NCI-H2227 (cell line): ENCODE measurements around the gene ATP8B3.
"Not testable (repeated sequence)": the region's sequence is repeated elsewhere in the genome, so short reads cannot be mapped to it uniquely, and the experiment has no call there.

ENCODE experiments used
- DNase-seq: peaks from one replicate; lab custom pipeline; 2025; ENCODE audit not compliant: unreplicated experiment; lab: John Stamatoyannopoulos, UW

Gene ATP8B3

GRCh38 chr19:1797313-1797712, 14.8 kb downstream of the ATP8B3 start:
- DNase-seq = not testable (repeated sequence)

DNA sequence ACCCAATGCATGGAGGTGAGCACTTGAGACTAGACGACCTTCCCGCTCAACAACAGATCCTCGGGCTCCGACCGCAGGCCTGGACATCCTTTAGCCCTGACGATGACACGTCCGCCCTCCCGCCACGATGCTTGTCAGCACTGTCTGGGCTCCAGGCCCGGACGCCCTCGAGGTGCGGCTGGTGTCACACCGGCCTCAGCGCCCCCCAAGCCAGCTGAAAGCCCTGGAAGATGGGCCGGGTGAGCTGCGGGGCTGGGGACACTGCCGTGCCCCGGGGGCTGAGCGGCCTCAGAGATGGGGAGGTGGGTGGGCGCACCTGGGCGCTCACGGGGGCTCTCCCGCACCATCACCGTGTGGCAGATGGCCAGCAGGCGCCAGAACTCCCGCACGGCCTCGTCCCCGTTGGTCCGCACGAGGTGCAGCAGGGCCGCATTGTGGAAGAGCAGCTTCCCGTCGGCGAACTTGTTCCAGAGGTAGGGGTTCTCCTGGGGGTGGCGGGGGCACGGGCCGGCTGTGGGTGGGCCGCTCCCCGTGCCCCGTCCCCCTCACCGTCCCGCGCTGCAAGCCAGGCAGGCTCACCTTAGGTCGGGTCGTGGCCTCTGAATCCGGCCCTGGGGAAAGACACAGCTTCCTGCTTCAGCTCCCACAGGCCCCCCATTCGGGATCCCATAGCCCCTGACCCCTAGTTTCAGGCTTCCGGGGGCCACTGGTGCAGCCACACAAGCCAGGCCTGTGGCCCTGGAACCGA, 15.5 kb downstream of the ATP8B3 start:
- DNase-seq = no peak

- no peak for DNase-seq
These were observed 17.5 kb downstream of the ATP8B3 start for GRCh38 chr19:1794424-1795172.

DNA sequence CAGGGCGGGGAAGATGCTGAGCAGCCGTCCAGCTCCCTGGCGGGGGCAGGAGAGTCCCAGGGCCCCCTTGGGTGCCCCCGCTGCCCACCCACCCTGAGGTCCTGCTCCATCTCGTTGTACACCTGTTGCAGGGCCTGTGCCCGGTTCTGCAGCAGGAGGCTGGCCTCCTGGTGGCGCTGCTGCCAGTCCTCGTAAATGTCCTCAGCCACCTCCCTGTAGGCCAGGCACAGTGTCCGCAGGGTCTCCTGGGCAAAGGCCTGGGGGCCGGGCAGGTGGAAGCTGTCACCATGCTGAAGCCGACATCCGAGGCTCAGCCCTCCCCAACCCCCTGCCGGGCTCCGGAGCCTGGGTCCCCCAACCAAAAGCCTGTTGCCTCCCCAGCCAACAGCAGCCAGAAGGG, 20.2 kb downstream of the ATP8B3 start:
- no peak for DNase-seq

DNA sequence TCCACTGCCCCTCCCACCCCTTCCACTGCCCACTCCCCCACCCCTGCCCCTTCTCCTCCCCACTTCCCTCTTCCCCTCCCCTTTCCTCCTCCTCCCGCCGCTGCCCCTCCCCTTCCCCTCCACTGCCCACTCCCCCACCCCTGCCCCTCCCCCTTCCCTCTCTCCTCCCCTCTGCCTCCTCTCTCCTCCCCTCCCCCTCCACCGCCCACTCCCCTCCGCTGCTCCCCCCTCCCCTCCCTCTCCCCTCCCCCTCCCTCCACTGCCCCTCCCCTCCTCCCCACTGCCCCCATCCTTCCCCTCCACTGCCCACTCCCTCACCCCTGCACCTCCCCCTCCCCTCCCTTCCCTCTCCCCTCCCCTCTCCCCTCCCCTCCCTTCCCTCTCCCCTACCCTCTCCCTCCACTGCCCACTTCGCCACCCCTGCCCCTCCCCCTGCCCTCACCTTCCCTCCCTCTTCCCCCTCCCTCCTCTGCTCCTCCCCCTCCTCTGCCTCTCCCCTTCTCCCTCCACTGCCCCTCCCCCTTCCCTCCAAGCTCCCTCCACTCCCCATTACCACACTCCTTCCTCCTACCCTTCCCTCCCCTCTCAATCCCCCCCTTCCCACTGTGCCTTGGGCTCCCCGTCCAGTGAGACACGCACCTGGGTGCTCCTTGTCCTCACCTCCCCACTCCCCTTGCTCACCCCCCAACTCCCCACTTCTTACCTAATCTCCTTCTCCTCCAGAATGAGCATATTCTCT, 21.9 kb downstream of the ATP8B3 start:
- DNase-seq = no peak

DNA sequence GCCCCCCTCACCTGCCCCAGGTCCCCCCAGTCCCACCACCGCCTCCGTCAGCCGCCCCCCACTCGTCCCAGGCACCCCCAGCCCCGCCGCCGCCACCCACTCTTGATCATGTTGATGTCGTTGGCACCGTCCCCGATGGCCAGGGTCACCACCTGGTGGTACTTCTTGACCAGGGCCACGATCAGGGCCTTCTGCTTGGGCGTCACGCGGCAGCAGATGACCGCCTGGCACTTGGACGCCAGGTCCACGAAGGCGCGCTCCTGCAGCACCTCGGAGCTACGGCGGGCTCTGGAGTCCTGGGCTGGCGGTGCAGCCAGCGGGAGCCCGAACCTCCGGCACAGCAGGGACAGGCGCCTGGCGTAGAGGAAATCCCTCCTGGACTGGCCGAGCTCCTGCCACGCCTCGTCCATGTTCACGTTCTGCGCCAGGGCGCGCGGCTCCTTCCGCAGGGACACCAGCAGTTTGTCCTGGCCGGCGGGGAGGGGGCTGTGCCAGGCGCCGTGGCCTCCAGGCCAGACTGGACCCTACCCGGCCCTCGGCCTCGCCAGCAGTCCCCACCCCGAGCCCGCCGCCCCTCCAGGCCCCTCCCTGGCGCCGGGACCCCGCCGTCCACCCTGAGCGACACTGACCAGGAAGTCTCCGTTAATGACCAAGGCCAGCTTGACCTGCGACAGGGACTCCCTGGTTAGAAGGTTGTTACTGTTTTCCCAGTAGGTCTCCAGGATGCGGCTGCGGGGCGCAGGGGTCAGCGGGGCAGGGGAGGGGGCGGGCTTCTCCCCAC, 22.6 kb downstream of the ATP8B3 start:
- DNase-seq = no peak

DNA sequence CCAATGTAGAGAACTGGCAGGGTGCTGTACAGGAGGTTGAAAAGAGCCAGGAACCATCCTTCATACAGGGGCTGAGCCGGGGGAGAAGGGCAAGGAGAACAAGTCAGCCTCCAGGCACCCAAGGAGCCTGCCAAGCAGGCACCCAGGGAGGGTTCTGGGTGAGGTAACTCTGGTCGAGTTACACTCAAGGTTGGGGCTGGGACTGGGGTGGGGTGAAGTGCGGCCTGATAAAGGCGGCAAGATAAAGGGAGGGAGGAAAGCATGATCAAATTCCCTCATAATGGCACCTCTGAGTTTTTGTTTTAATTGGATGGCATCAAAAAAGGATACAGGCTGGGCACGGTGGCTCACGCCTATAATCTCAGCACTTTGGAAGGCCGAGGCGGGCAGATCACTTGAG, 25.0 kb downstream of the ATP8B3 start:
- no peak for DNase-seq

DNA sequence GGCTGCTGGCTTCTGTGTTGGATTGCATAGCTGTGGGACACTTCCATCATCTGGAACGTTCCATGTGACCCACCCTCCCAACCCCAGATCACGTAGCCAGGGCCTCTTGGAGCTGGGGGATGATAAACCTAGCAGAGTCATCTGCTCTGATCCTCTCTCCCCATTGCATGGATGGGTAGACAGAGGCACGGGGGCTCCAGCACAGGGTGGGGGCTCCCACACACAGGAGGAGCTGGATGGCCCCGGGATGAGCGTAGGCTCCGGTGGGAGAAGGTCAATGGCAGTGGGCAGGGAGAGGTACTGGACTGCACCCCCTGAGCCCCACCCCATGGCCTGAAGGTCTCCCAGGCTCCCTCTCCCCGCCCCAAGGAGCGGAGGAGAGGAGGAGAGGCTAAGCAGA, 25.4 kb downstream of the ATP8B3 start:
- DNase-seq = no peak

DNA sequence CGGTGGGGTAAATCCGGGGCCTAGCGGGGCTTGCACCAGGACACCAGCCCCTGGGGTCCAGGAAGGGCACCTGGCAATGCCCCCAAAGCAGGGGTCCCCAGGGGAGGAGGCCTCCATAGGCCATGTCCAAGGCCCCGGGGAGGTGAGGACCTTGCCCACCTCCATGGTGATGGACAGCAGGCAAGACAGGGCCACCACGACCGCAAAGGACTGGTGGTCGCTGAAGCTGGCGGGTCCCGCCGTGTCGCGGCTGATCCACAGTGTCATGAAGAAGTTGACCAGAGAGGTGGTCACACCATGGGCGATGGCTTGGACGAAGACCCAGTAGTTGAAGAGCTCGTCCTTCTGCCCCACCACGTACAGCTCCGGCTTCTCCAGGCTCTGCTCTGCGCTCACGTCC, 26.8 kb downstream of the ATP8B3 start:
- no peak for DNase-seq

- DNase-seq = no peak
These were observed 28.2 kb downstream of the ATP8B3 start for GRCh38 chr19:1783874-1784273.

DNA sequence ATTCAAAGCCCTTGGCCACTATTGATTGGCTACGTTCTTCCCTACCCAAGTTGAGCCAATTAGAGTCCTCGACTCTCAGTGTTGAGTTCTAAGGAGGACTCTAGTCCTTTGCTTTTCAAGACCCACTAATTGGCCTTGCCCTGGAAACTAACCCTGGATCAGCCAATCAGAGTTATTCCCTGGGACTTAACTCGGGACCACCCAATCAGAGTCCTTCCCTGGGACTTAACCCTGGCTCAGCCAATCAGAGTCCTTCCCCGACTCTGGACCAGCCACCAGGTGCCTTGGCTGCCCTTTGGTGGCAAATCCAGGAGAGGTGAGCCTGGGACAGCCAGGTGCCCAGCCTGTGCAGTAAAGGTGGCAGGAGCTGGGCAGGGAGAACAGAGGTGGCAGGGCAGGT, 28.7 kb downstream of the ATP8B3 start:
- no peak for DNase-seq

DNA sequence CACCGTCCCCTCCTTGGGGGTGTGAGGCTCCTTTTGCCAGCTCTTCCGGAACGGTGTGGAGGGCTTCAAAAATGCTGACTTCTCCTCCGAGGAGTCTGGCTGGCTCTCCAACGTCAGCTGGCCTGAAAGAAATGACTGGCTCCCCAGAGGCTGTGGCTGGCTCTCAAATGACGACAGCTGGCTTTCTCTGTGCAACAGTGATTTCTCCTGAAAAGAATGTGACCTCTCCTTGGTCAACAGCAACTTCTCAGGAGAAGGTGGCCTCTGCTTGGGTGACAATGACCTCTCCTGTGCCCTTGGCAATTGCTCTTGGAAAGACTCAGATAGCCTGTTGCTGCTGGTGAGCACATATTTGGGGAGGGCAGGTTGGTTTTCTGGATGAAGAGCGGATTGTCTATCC, 29.6 kb downstream of the ATP8B3 start:
- no peak for DNase-seq

GRCh38 chr19:1780272-1780958, 31.7 kb downstream of the ATP8B3 start:
- no peak for DNase-seq

DNA sequence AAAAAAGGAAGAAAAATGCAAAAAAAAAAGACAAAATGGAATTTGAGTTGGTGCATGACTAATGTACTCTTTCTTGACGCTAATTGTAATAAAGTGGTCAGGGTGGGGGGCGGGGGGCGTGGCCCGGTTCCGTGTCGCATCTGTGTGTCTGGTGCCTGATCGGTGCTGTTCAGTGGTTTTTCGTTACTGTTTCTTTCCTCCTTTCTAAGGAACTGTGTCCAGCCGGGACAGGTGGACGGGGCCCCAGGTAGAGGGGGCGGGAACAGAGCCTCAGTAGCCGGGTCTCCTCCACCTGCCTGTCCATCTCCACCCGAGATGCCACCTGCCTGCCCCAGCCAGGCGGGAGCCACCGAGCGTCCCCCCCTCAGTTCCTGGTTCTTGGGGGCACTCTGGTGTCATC, 32.5 kb downstream of the ATP8B3 start:
- DNase-seq = no peak

GRCh38 chr19:1777149-1777548, 34.9 kb downstream of the ATP8B3 start:
- DNase-seq = no peak

GRCh38 chr19:1776606-1777147, 35.4 kb downstream of the ATP8B3 start:
- no peak for DNase-seq

- no peak for DNase-seq
These were observed 36.0 kb downstream of the ATP8B3 start for GRCh38 chr19:1775951-1776605.

- no peak for DNase-seq
These were observed 36.9 kb downstream of the ATP8B3 start for GRCh38 chr19:1774989-1775772.

GRCh38 chr19:1773184-1773583, 38.9 kb downstream of the ATP8B3 start:
- DNase-seq = no peak
